GM23338 (cell line): ENCODE data around the gene PCED1A. TPM values are rescaled to one million over a fixed set of nuclear protein-coding genes. Genes with fewer than 3 reads are reported as not detected.

Experiments used
- ATAC-seq: fragments of 200-7000 bp; cut with Tn5 transposase; 3 replicates; pipeline ENCODE4 v1.9.1; 2020
- DNase-seq: peaks from one replicate; pipeline ENCODE4 v3.0.0-alpha.2; 2015; ENCODE audit warnings: low spot score
- H2AFZ ChIP-seq: fragments of 200-600 bp; sonication (generic); 2 replicates; pipeline ENCODE4 v1.8.0; 2016; ENCODE audit warnings: antibody characterized with exemption, mild to moderate bottlenecking, moderate library complexity
- H3F3A ChIP-seq: fragments of 200-600 bp; sonication (generic); replicated peaks from 2 replicates; pipeline ENCODE4 v1.8.0; 2017; ENCODE audit warnings: antibody characterized with exemption, mixed run types, low read depth
- H3K27ac ChIP-seq: fragments of 200-600 bp; sonication (generic); 2 replicates; pipeline ENCODE4 v1.6.1; 2016; ENCODE audit warnings: low read depth
- H3K27me3 ChIP-seq: fragments of 200-600 bp; sonication (generic); 2 replicates; pipeline ENCODE4 v1.8.0; 2016; ENCODE audit warnings: mild to moderate bottlenecking, mixed run types, moderate library complexity; ENCODE audit not compliant: insufficient read depth
- H3K36me3 ChIP-seq: fragments of 200-600 bp; sonication (generic); 2 replicates; pipeline ENCODE4 v1.8.0; 2016; ENCODE audit warnings: mild to moderate bottlenecking; ENCODE audit not compliant: insufficient read depth
- H3K4me1 ChIP-seq: fragments of 200-600 bp; sonication (generic); 2 replicates; pipeline ENCODE4 v1.8.0; 2016; ENCODE audit warnings: mild to moderate bottlenecking, moderate library complexity; ENCODE audit not compliant: insufficient read depth
- H3K4me2 ChIP-seq: fragments of 200-600 bp; sonication (generic); 2 replicates; pipeline ENCODE4 v1.7.1; 2017; ENCODE audit warnings: mixed run types
- H3K4me3 ChIP-seq: fragments of 200-600 bp; sonication (generic); 2 replicates; pipeline ENCODE4 v1.6.1; 2016; ENCODE audit warnings: mixed run types
- H3K79me2 ChIP-seq: fragments of 200-600 bp; sonication (generic); replicated peaks from 2 replicates; pipeline ENCODE4 v1.8.0; 2017; ENCODE audit warnings: mild to moderate bottlenecking; ENCODE audit not compliant: insufficient read depth
- H3K9me2 ChIP-seq: fragments of 200-600 bp; sonication (generic); 2 replicates; pipeline ENCODE4 v1.8.0; 2017; ENCODE audit not compliant: insufficient read depth
- H4K20me1 ChIP-seq: fragments of 200-600 bp; sonication (generic); replicated peaks from 2 replicates; pipeline ENCODE4 v1.8.0; 2017; ENCODE audit warnings: mild to moderate bottlenecking; ENCODE audit not compliant: insufficient read depth
- H3K27ac Mint-ChIP-seq: 2 replicates; pipeline ENCODE4 v1.8.0; 2020; ENCODE audit warnings: inconsistent platforms, mild to moderate bottlenecking, moderate library complexity, mixed read lengths
- H3K27me3 Mint-ChIP-seq: 3 replicates; pipeline ENCODE4 v1.8.0; 2022; ENCODE audit warnings: low read depth, mild to moderate bottlenecking, moderate library complexity, mixed read lengths, inconsistent platforms; ENCODE audit not compliant: insufficient read depth, poor library complexity
- H3K36me3 Mint-ChIP-seq: 3 replicates; pipeline ENCODE4 v1.8.0; 2021; ENCODE audit warnings: low read depth, mild to moderate bottlenecking, inconsistent platforms, moderate library complexity, mixed read lengths
- H3K4me1 Mint-ChIP-seq: 3 replicates; pipeline ENCODE4 v1.8.0; 2020; ENCODE audit warnings: mild to moderate bottlenecking, inconsistent platforms, mixed read lengths
- H3K4me3 Mint-ChIP-seq: 3 replicates; pipeline ENCODE4 v1.8.0; 2021; ENCODE audit warnings: moderate library complexity, mild to moderate bottlenecking, inconsistent platforms, mixed read lengths
- H3K9me3 Mint-ChIP-seq: 3 replicates; pipeline ENCODE4 v1.8.0; 2020; ENCODE audit warnings: moderate library complexity, mild to moderate bottlenecking, inconsistent platforms, mixed read lengths
- CREB1 ChIP-seq: fragments of 250-450 bp; sonication (Bioruptor Pico); IDR thresholded peaks from 2 replicates; pipeline ENCODE4 v1.5.0; 2020; ENCODE audit warnings: low read depth, mild to moderate bottlenecking, moderate library complexity
- EZH2 ChIP-seq: fragments of 200-600 bp; sonication (generic); IDR thresholded peaks from one replicate; pipeline ENCODE4 v1.8.0; 2017; ENCODE audit warnings: antibody characterized with exemption, mild to moderate bottlenecking, low read depth; ENCODE audit not compliant: unreplicated experiment
- JUNB ChIP-seq: IDR thresholded peaks from one replicate; pipeline ENCODE4 v1.6.1; 2016; ENCODE audit warnings: antibody characterized with exemption; ENCODE audit not compliant: unreplicated experiment
- NANOG ChIP-seq: IDR thresholded peaks from 2 replicates; pipeline ENCODE4 v1.6.1; 2016; ENCODE audit warnings: antibody characterized with exemption, borderline replicate concordance
- POLR2AphosphoS5 ChIP-seq: IDR thresholded peaks from 2 replicates; pipeline ENCODE4 v1.6.1; 2016; ENCODE audit warnings: antibody characterized with exemption, low read depth
- STAT1 ChIP-seq: IDR thresholded peaks from one replicate; pipeline ENCODE4 v1.6.1; 2016; ENCODE audit warnings: antibody characterized with exemption; ENCODE audit not compliant: unreplicated experiment
- ZNF114 ChIP-seq: fragments of 250-450 bp; sonication (Bioruptor Pico); IDR thresholded peaks from 2 replicates; pipeline ENCODE4 v1.5.0; 2020; ENCODE audit warnings: mild to moderate bottlenecking, moderate library complexity
- ZNF331 ChIP-seq: fragments of 250-450 bp; sonication (Bioruptor Pico); IDR thresholded peaks from 2 replicates; pipeline ENCODE4 v1.5.0; 2020; ENCODE audit warnings: low read depth, mild to moderate bottlenecking, moderate library complexity
- polyA plus RNA-seq: library from polyadenylated mRNA; unstranded; fragments of >200 nt; fragmentation: Nextera tagmentation; extraction: Ambion mirVana; gene quantifications from 2 replicates; pipeline ENCODE4 v1.2.1, GENCODE V29; 2016
- total RNA-seq: library from RNA; depleted of rRNA; stranded (reverse); fragments of >200 nt; shearing (Covaris generic); gene quantifications from 2 replicates; pipeline ENCODE4 v1.2.3, GENCODE V29; 2014
- TF ChIP-seq, protein P1 (sequence below): IDR thresholded peaks from one replicate; pipeline ENCODE4 v1.6.1; 2018; ENCODE audit warnings: antibody characterized with exemption; ENCODE audit not compliant: unreplicated experiment
- TF ChIP-seq, protein P2 (sequence below): IDR thresholded peaks from 2 replicates; pipeline ENCODE4 v1.6.1; 2016; ENCODE audit warnings: antibody characterized with exemption

Gene PCED1A
- total and polyA plus RNA-seq, 2 experiments from 2014 or later = 5.0 to 8.9 TPM

DNA sequence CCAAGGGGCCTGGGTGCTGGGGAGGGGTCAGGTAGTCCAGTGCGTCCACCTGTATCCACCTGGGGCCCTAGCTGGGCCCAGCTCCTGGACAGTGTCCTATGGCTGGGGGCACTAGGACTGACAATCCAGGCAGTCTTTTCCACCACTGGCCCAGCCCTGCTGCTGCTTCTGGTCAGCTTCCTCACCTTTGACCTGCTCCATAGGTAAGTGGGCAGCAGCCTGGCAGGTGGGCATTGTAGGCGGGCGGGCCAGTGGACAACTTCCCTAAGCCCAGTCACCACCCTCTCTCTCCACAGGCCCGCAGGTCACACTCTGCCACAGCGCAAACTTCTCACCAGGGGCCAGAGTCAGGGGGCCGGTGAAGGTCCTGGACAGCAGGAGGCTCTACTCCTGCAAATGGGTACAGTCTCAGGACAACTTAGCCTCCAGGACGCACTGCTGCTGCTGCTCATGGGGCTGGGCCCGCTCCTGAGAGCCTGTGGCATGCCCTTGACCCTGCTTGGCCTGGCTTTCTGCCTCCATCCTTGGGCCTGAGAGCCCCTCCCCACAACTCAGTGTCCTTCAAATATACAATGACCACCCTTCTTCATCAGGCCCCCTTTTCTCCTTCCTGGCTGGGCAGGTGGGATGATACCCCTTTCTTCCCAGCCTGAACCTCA is 25.1 kb downstream of the PCED1A start:
- no peaks in the 10 kb centered on the region for H3F3A ChIP-seq
- no peaks in the 10 kb centered on the region for H3K36me3 ChIP-seq
- peaks cover 56% of the 10 kb centered on the region for H3K27me3 ChIP-seq
- H3K27ac Mint-ChIP-seq = no peak overlapping the region
- H3K4me3 Mint-ChIP-seq = no peak overlapping the region
- H3K4me1 Mint-ChIP-seq = peaks cover 7% of the 10 kb centered on the region
- 0 out of 2 replicates have a peak, but pooled peaks cover 2% of the 10 kb centered on the region for H3K4me1 ChIP-seq
- no peak for DNase-seq
- no peaks in the 10 kb centered on the region for H4K20me1 ChIP-seq
- peaks cover 9% of the 10 kb centered on the region for H3K9me3 Mint-ChIP-seq
- peaks cover 3% of the 10 kb centered on the region; the same call in 1 of the 3 replicates for H3K36me3 Mint-ChIP-seq
- H2AFZ ChIP-seq = no peak overlapping the region
- no peak for TF ChIP-seq ZNF114 (CRISPR knock-in tag)
- TF ChIP-seq, protein P1, sequence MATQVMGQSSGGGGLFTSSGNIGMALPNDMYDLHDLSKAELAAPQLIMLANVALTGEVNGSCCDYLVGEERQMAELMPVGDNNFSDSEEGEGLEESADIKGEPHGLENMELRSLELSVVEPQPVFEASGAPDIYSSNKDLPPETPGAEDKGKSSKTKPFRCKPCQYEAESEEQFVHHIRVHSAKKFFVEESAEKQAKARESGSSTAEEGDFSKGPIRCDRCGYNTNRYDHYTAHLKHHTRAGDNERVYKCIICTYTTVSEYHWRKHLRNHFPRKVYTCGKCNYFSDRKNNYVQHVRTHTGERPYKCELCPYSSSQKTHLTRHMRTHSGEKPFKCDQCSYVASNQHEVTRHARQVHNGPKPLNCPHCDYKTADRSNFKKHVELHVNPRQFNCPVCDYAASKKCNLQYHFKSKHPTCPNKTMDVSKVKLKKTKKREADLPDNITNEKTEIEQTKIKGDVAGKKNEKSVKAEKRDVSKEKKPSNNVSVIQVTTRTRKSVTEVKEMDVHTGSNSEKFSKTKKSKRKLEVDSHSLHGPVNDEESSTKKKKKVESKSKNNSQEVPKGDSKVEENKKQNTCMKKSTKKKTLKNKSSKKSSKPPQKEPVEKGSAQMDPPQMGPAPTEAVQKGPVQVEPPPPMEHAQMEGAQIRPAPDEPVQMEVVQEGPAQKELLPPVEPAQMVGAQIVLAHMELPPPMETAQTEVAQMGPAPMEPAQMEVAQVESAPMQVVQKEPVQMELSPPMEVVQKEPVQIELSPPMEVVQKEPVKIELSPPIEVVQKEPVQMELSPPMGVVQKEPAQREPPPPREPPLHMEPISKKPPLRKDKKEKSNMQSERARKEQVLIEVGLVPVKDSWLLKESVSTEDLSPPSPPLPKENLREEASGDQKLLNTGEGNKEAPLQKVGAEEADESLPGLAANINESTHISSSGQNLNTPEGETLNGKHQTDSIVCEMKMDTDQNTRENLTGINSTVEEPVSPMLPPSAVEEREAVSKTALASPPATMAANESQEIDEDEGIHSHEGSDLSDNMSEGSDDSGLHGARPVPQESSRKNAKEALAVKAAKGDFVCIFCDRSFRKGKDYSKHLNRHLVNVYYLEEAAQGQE = no peak
- TF ChIP-seq JUNB = no peak
- TF ChIP-seq POLR2AphosphoS5 = no peak
- TF ChIP-seq, protein P2, sequence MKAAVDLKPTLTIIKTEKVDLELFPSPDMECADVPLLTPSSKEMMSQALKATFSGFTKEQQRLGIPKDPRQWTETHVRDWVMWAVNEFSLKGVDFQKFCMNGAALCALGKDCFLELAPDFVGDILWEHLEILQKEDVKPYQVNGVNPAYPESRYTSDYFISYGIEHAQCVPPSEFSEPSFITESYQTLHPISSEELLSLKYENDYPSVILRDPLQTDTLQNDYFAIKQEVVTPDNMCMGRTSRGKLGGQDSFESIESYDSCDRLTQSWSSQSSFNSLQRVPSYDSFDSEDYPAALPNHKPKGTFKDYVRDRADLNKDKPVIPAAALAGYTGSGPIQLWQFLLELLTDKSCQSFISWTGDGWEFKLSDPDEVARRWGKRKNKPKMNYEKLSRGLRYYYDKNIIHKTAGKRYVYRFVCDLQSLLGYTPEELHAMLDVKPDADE = no peak
- no peak for TF ChIP-seq EZH2
- no peak for ATAC-seq
- peaks cover 20% of the 10 kb centered on the region for H3K27me3 Mint-ChIP-seq
- no peaks in the 10 kb centered on the region for H3K79me2 ChIP-seq
- no peaks in the 10 kb centered on the region for H3K9me2 ChIP-seq
- no peak overlapping the region for H3K4me2 ChIP-seq
- no peak overlapping the region for H3K27ac ChIP-seq
- H3K4me3 ChIP-seq = no peak overlapping the region

DNA sequence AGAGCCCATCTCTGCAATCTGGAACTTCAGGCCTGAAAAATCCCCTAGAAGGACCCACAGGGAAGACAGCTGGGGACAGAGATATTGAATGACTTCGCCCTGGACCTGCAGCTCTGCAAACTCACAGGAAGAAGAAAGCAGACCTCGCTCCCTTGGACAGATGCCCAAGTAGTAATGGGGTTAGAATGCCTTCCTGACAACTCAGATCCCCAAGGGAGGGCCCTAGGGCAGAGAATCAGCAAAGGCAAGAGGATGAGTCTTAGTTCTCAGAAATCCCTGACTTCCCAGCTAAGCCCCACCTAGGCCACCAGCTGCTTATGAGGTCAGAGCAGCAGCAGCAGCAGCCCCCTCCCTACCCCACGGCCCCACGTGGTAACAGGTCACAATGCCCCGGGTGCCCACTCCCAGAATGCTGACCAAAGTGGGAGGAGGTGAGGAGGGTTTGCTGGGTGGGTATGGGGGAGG is 25.8 kb downstream of the PCED1A start, which contains the start of gene C20orf141:
C20orf141 (plus strand) TSS at position 401 of the 465 bp plus-strand sequence. CDS start 198 bp downstream, outside the sequence.
- Mint-ChIP-seq H3K9me3 (peaks cover 7% of the 10 kb centered on the region), H3K4me1 (no peaks in the 10 kb centered on the region; the same call in 1 of the 3 replicates), H3K27ac (no peak within 1 kb of the TSS), H3K36me3 (no peaks in the 10 kb centered on the region), H3K4me3 (no peak within 1 kb of the TSS), H3K27me3 (peaks cover 15% of the 10 kb centered on the region)
- ATAC-seq (no peak; the same call in 2 of the 3 replicates), DNase-seq (no peak)
- Histone ChIP-seq H2AFZ (no peak within 1 kb of the TSS), H3K9me2 (no peaks in the 10 kb centered on the region), H3K4me3 (no peak within 1 kb of the TSS), H3K4me2 (no peak within 1 kb of the TSS), H3K27ac (no peak within 1 kb of the TSS), H3K27me3 (peaks cover 56% of the 10 kb centered on the region), H3K79me2 (no peaks in the 10 kb centered on the region), H4K20me1 (no peaks in the 10 kb centered on the region), H3F3A (no peaks in the 10 kb centered on the region), H3K4me1 (no peaks in the 10 kb centered on the region), H3K36me3 (no peaks in the 10 kb centered on the region)
- TF ChIP-seq, protein P1 = no peak
- TF ChIP-seq STAT1 = no peak
- TF ChIP-seq ZNF114 (CRISPR knock-in tag) = no peak
- TF ChIP-seq, protein P2 = no peak
- TF ChIP-seq POLR2AphosphoS5 = no peak
- TF ChIP-seq CREB1 (CRISPR knock-in tag) = no peak
- no peak for TF ChIP-seq NANOG
- TF ChIP-seq ZNF331 (CRISPR knock-in tag) = no peak
- no peak for TF ChIP-seq EZH2
